ENCODE data around the gene CARD9. TPM values are rescaled to one million over a fixed set of nuclear protein-coding genes. Genes with fewer than 3 reads are reported as not detected.

The CARD9 gene
- total and polyA plus RNA-seq, 11 donors: 0.30 to 7.1 (median 0.77) TPM

- Histone ChIP-seq H3K9me3 (no peaks in the 10 kb centered on the region), H3K36me3 (peaks cover 0 to 8% (median 0%) of the 10 kb centered on the region in 9 donors), H3K27me3 (no peaks in the 10 kb centered on the region), H3K4me3 (no peak overlapping the region), H3K27ac (no peak overlapping the region), H3K4me1 (peaks cover 5 to 49% (median 27%) of the 10 kb centered on the region in 12 donors)
- intact Hi-C loops (cut with DNase I): loop anchor here in 1 of 10 donors (10.0 kb wide), 1 partner anchor 74 kb away; the partner anchor contains the start of gene SNAPC4
- no peak for TF ChIP-seq POLR2A (IDR thresholded peaks at IDR 0.05)
- no peak for TF ChIP-seq CTCF (IDR thresholded peaks at IDR 0.05)
- ATAC-seq (no peak), DNase-seq (no peak)
- WGBS, 4 donors: 61 to 71% (median 64%) methylated on average over 10 to 14 of the region's 14 CpGs
Measured at GRCh38 chr9:136330406-136330990, 43.0 kb downstream of the CARD9 start.

GRCh38 chr9:136329636-136330405 lies 43.6 kb downstream of the CARD9 start:
- DNase-seq: peak in 1 of 5 donors; percentile 62
- H3K4me1 ChIP-seq: peaks cover 5 to 54% (median 27%) of the 10 kb centered on the region in 12 donors
- H3K27me3 ChIP-seq: no peaks in the 10 kb centered on the region
- WGBS, 4 donors: 87 to 91% (median 88%) methylated on average over 21 to 23 of the region's 23 CpGs
- no peak for ATAC-seq
- H3K4me3 ChIP-seq: no peak overlapping the region
- H3K9me3 ChIP-seq: no peaks in the 10 kb centered on the region
- H3K36me3 ChIP-seq: peaks cover 0 to 4% (median 0%) of the 10 kb centered on the region in 9 donors
- peak overlapping the region in 1 of 12 donors; percentile 84 for H3K27ac ChIP-seq
- intact Hi-C loops (cut with DNase I): loop anchor here in 1 of 10 donors (10.0 kb wide), 1 partner anchor 75 kb away; the partner anchor contains the start of gene SNAPC4
- TF ChIP-seq CTCF (IDR thresholded peaks at IDR 0.05) (no peak), POLR2A (IDR thresholded peaks at IDR 0.05) (no peak)

GRCh38 chr9:136329211-136329627 lies 44.2 kb downstream of the CARD9 start:
- Histone ChIP-seq H3K27me3 (no peaks in the 10 kb centered on the region), H3K36me3 (peaks cover 0 to 3% (median 0%) of the 10 kb centered on the region in 9 donors), H3K9me3 (no peaks in the 10 kb centered on the region), H3K4me3 (peak overlapping the region in 8 of 12 donors; percentile 61 to 86 (median 71)), H3K27ac (peak overlapping the region in 9 of 12 donors; percentile 54 to 84 (median 79)), H3K4me1 (peaks cover 5 to 60% (median 28%) of the 10 kb centered on the region in 12 donors)
- no peak for TF ChIP-seq POLR2A (IDR thresholded peaks at IDR 0.05)
- no peak for TF ChIP-seq CTCF (IDR thresholded peaks at IDR 0.05)
- 70 to 81% (median 75%) methylated on average over 12 to 19 of the region's 19 CpGs for WGBS, 4 donors
- ATAC-seq (no peak), DNase-seq (peak in 1 of 5 donors; percentile 58)
- intact Hi-C loops (cut with DNase I): no loop called here

- peak; percentile 17 to 45 (median 36) for ATAC-seq
- H3K4me1 ChIP-seq: peaks cover 5 to 62% (median 28%) of the 10 kb centered on the region in 12 donors
- WGBS, 4 donors: 18 to 32% (median 25%) methylated on average over 10 to 15 of the region's 15 CpGs
- H3K27me3 ChIP-seq: no peaks in the 10 kb centered on the region
- peaks cover 0 to 3% (median 0%) of the 10 kb centered on the region in 9 donors for H3K36me3 ChIP-seq
- no peak for TF ChIP-seq CTCF (IDR thresholded peaks at IDR 0.05)
- TF ChIP-seq POLR2A (IDR thresholded peaks at IDR 0.05): no peak
- peak in 1 of 5 donors; percentile 58 for DNase-seq
- peak overlapping the region in 11 of 12 donors; percentile 50 to 84 (median 79) for H3K27ac ChIP-seq
- no peaks in the 10 kb centered on the region for H3K9me3 ChIP-seq
- intact Hi-C loops (cut with DNase I): no loop called here
- peak overlapping the region in 11 of 12 donors; percentile 61 to 86 (median 72) for H3K4me3 ChIP-seq
Measured at GRCh38 chr9:136328622-136329041, 44.8 kb downstream of the CARD9 start.

All from heart left ventricle (tissue), 16 donors.